ENCODE data around the gene GNAI2.

Gene GNAI2

DNA sequence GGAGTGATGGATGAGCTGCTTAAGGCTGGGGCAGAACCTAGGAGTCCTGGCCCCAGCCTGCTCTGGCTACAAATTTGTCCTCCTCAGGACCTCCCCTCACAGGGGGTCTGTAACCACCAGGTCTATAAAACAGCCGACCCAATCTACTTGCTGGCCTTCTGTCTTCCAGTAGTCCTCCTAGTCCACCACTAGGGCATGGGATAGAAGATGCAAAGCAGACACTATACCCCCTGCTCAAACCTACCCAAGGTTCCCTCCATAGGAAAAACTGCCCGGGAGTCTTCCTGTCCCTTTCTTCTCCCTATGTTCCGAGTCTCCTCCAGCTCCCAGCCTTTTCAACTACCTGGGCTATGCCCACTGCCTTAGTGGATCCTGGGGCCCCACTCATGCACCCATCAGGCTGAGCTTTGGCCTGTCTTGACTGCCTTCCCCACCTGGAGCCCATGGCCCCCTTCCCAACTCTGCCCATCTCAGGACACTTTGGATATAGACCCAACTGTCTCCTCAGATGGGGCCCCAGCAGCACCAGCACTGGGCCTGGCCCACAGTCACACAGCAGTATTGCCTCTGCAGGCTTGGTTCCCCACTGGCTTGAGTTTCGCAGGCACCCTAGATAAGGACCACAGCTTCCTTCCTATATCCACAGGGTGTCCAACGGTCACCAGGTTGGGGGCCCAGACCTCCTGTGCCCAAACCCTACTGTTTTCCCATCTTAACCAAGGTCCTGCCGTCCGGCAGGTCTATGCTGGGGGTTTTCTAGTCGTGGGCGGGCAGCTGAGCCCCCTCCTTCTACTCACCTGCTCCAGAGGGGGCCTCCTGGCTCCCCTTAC is 62.1 kb downstream of the GNAI2 start:
- peak in 2 of 42 donors; percentile 20 for DNase-seq
- intact Hi-C loops (cut with DNase I), result no loop called here

DNA sequence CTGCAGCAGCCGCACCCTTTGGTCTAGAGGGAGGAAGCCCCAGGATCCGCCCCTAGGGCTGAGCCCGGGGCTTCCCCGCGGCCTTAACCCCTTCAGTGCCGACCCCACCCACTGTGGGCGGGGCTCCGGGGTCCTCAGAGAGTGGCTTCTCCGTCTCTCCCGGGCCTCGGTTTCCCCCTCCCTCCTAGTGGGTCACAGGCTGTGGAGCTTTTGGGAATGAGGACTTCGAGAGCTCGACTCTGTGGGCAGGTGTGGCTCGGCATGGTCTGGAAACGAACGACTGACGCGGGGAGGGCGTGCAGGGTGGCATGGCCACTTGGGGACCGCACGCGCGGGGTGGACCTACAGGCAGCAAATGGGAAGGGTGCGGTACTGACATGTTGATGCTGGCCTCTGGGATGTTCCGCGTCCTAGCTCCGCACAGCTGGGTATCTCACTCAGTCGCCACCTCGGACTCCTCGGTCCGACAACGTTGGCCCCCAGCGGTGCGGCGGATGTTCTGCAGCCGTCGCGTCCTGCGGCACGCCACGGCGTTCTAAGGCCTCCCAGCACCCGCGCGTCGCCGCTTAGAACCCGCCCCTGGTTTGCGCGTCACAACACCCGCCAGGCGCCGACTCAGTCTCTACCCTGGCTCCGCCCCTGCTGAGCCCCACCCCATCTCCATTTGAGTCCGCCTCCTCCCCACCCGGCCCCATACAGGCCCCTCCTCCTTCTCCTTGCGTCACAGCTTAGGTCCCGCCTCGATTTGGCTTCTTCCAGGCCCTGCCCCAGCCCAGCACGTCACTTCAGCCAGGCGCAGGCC is 63.0 kb downstream of the GNAI2 start, which contains the start of the genes HYAL3 and NAA80:
TSS of gene HYAL3 (minus strand) at position 570 of the 802 bp plus-strand sequence. CDS start 3,803 bp downstream, outside the sequence.
TSS of gene NAA80 (minus strand) at position 570 of the 802 bp plus-strand sequence. CDS start 1,942 bp downstream, outside the sequence.
- DNase-seq, result peak; percentile 98 to 100 (median 100)
- intact Hi-C loops (cut with DNase I), result no loop called here

DNA sequence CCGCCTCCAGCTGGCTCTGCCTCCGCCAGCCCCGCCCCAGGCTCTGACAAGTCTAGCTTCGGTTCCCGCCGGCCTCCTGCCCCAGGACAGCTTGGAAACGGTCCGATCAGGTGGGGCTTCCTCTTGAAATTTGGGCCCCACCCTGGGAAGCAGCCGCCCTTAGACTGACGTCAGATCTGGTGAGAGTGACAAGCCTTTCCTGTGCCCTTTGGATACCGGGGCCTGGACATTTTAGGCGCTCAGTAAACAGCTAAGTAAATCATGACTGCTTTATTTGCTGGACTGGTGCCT is 63.6 kb downstream of the GNAI2 start:
- intact Hi-C loops (cut with DNase I), result no loop called here
- no peak for DNase-seq

DNA sequence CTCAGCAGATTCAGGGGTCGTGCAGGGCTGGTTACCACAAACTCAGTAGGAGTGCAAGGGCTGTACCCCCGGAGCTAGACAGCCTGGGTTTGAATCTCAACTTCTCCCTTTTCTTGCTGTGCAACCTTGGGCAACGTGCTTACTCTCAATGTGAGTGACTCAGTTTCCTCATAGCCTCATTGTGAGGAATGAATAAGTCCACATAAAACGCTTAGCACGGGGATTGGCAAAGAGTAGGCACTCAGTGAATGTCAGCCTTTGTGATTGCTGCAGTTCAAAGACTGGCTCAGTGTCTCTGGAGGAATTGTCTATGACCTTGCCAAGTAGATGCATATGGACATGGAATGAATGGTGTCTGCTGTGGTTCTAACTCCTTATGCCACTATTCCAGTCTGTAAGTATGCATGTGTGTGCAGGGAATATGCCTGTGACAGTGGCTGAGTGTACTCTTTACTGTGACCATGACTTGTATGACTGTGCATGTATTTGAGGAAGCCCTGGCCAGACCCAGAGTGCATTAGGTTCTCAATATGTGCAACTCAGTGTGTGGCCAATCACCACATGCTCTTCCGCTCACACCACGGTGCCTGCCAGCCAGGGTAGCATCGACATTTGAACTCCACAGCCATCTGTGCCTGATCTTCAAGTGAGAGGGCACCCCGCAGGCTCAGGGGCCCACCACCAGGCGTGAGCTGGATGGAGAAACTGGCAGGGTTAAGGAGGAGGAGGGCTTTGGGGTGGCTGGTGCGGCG is 64.1 kb downstream of the GNAI2 start:
- peak in 19 of 42 donors; percentile 38 to 79 (median 58) for DNase-seq
- intact Hi-C loops (cut with DNase I), result no loop called here

DNA sequence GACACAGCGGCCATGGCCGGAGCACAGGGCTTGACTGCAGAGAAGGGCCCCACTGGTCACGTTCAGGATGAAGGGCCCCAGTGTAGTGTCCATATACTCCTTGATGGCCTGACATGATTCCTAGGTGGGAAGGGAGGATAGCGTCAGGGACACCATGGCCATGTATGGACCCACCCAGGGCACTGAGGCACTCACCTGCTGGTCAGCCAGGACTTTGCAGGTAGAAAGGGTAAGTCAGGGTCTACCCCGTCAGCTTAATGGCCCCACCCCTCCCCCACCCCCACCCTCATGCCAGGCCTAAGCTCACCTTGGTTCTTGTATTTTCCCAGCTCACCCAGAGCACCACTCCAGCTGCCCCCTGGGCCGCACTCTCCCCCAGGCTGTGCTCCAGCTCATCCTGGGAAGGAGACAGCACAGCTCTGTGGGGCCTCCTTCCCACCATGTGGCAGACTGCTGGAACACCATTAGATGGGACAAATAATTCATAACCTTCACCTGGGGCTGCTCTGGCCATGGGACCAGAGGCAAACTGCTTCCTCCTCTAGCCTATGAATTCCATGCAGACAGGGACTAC is 64.8 kb downstream of the GNAI2 start:
- intact Hi-C loops (cut with DNase I), result no loop called here
- DNase-seq, result no peak

DNA sequence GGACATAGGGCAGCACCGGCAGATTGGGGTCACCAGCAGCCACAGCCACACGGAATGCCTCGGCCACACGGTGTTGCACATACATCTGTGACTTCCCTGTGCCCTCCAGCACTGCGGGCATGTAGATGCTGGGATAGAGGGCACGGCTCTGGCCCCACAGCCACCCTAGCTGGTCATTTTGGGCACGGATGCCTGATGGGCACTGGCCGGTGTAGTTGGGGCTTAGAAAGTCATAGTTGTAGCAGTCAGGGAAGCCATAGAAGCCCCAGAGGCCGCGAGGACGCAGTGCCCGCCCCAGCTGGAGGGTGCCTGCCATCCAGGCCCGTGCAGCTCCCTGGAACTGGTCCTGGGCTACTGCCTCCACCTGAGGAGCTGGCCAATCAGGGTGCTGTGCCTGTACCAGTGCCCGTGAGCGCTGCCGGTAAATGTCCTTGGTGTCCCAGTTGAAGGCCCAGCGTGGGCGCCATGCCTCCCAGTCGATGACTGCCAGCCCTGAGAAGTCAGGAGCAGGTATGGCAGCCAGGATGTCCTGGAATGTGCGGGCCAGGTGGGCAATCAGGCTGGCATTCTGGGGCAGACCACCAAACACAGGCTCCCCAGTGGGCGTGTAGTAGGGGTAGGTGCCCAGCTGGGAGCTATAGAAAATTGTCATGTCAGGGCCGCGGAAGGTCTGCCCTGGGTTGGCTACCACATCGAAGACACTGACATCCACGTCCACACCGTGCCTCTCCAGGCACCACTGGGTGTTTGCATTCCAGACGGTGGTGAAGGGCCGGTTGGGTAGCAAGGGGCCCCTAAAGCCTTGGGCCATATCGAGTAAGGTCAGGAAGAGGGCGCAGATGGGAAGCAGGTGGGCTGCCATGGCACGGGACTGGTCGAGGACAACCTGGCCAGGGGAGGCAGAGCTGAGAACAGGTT is 66.3 kb downstream of the GNAI2 start:
- intact Hi-C loops (cut with DNase I), result no loop called here
- no peak for DNase-seq

DNA sequence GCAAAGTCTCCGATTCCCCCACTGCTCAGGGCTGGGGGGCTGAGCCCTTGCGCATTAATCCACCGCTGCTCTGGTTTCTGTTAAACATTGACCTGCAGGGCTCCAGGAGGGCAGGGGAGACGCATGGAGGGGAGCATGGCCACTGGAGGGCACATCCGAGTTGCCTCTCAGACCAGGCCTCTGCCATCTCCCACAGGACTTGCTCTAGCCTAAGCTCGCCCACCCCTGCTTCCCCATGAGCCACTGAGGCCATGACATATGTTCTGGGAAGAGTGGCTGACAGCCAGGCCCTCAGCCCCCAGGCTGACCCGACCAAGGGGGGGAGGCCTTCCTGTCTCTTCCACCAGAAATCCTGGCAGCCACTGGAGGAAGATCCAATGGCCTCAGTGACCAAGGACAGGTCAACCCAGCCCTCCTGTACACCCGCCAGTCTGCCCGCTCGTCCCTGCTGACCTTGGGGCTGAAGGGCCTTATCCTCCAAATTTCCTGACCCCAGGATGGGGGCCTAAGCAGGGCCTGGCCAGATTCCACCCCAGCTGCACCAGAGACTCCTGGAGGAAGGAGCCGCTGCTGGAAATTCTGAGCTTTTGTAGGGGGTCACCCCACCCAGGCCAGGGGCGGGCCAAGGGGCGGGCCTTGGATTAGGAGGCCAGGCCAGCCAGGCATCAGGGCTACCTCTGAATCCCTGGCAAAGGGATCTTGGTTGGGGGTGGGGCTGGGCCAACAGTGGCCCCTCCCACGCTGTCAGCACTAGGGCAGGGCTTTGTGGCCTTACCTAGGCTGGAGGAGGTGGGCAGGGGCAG is 67.2 kb downstream of the GNAI2 start, which contains the start of gene HYAL1:
TSS of gene HYAL1 (minus strand) at position 562 of the 803 bp plus-strand sequence. CDS start 618 bp downstream, outside the sequence.
- intact Hi-C loops (cut with DNase I), result no loop called here

DNA sequence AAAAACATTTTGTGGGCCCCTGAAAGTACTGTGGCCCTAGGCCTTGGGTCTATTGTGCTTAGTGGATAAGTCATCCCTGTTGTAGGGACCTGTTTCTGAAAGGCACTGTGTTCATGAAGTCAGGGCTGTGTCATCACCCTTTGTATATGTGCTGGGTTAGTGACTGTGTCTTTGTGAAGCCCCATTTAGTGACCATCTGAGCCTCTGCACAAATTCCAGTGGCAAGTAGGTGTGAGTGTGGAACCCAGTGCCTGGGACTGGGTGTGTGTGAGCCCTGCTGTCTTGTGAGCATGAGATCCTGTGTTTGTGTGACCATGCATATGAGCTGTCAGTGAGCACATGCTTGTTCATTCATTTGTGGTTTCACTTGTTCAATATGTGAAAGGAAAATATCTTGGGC is 68.6 kb downstream of the GNAI2 start:
- DNase-seq, result no peak
- intact Hi-C loops (cut with DNase I), result no loop called here

More for the DNA sequence above, 67.2 kb downstream of the GNAI2 start, which contains the start of gene HYAL1:
- no peak for DNase-seq

All from head of caudate nucleus (tissue), 42 donors.